Karpas-422 (cell line): Measurements from ENCODE around the gene SPCS3. TPM values are rescaled to one million over a fixed set of nuclear protein-coding genes. Genes with fewer than 3 reads are reported as not detected.
"Not testable (repeated sequence)": the region's sequence is repeated elsewhere in the genome, so short reads cannot be mapped to it uniquely, and the experiment has no call there.

Experiments used
- DNase-seq: peaks from one replicate; pipeline ENCODE4 v3.0.0-alpha.2; 2015
- H2AFZ ChIP-seq: fragments of 200-600 bp; sonication (generic); 2 replicates; pipeline ENCODE4 v1.6.1; 2014; ENCODE audit warnings: antibody characterized with exemption, low read length, mixed read lengths
- H3K27ac ChIP-seq: fragments of 200-600 bp; sonication (generic); 2 replicates; pipeline ENCODE4 v1.5.1; 2014; ENCODE audit warnings: mild to moderate bottlenecking, low read length, moderate library complexity
- H3K27me3 ChIP-seq: fragments of 200-600 bp; sonication (generic); 2 replicates; pipeline ENCODE4 v1.6.1; 2014; ENCODE audit warnings: low read length, mixed read lengths
- H3K36me3 ChIP-seq: fragments of 200-600 bp; sonication (generic); 2 replicates; pipeline ENCODE4 v1.6.1; 2014; ENCODE audit warnings: low read length, mixed read lengths; ENCODE audit not compliant: insufficient read depth
- H3K4me1 ChIP-seq: fragments of 200-600 bp; sonication (generic); 2 replicates; pipeline ENCODE4 v1.6.1; 2014; ENCODE audit warnings: mild to moderate bottlenecking, low read length, mixed read lengths
- H3K4me2 ChIP-seq: fragments of 200-600 bp; sonication (generic); 2 replicates; pipeline ENCODE4 v1.6.1; 2014; ENCODE audit warnings: low read length, low read depth, mild to moderate bottlenecking; ENCODE audit not compliant: poor library complexity, severe bottlenecking
- H3K4me3 ChIP-seq: fragments of 200-600 bp; sonication (generic); 2 replicates; pipeline ENCODE4 v1.5.1; 2014; ENCODE audit warnings: mild to moderate bottlenecking, antibody characterized with exemption, low read length, mixed read lengths
- H3K79me2 ChIP-seq: fragments of 200-600 bp; sonication (generic); 2 replicates; pipeline ENCODE4 v1.6.1; 2014; ENCODE audit warnings: mild to moderate bottlenecking, low read length, mixed read lengths
- H3K9ac ChIP-seq: fragments of 200-600 bp; sonication (generic); 2 replicates; pipeline ENCODE4 v1.6.0; 2014; ENCODE audit warnings: low read length
- H3K9me2 ChIP-seq: fragments of 200-600 bp; sonication (generic), shearing (Covaris generic); replicated peaks from 2 replicates; pipeline ENCODE4 v1.6.0; 2014; ENCODE audit warnings: mild to moderate bottlenecking, low read length, moderate library complexity; ENCODE audit not compliant: insufficient read depth
- H3K9me3 ChIP-seq: fragments of 300-700, 200-600 bp; sonication (generic); 2 replicates; pipeline ENCODE4 v1.6.1; 2014; ENCODE audit warnings: low read length, mixed read lengths
- H4K20me1 ChIP-seq: fragments of 200-600 bp; sonication (generic); 2 replicates; pipeline ENCODE4 v1.6.1; 2014; ENCODE audit warnings: mild to moderate bottlenecking, antibody characterized with exemption, low read length, low read depth; ENCODE audit not compliant: insufficient read depth
- total RNA-seq: library from RNA; depleted of rRNA; stranded (reverse); fragments of >200 nt; shearing (Covaris generic); gene quantifications from 2 replicates; pipeline ENCODE4 v1.2.3, GENCODE V29; 2014; ENCODE audit warnings: low replicate concordance

Gene SPCS3
- total RNA-seq, 1 experiment from 2014 or later = 76.3 TPM

DNA sequence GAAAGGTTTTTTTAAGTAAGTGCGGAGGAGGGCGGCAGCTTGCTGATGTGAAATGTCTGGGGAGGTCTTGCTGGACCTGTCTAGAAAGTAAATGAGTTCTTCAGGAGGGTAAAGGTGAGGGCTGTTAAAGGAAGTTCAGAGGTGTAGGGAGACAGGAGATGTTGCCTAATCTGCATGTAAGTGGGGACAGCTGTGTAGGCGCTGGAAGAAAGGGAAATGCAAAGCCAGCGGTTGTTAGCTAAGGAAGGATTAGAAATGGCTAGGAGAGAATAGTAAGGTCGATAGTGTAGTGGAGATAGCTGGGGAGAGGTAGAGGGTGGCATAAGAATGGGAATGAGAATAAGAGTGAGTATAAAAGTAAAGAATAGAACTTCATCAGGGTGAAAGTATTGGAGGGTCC lies 23.9 kb upstream of the SPCS3 start:
- not testable (repeated sequence) for H3K9me2 ChIP-seq, H3K27ac ChIP-seq, H3K9ac ChIP-seq, H3K9me3 ChIP-seq, H4K20me1 ChIP-seq, H3K36me3 ChIP-seq, H2AFZ ChIP-seq, H3K79me2 ChIP-seq, DNase-seq, H3K27me3 ChIP-seq, H3K4me1 ChIP-seq, H3K4me3 ChIP-seq, H3K4me2 ChIP-seq

DNA sequence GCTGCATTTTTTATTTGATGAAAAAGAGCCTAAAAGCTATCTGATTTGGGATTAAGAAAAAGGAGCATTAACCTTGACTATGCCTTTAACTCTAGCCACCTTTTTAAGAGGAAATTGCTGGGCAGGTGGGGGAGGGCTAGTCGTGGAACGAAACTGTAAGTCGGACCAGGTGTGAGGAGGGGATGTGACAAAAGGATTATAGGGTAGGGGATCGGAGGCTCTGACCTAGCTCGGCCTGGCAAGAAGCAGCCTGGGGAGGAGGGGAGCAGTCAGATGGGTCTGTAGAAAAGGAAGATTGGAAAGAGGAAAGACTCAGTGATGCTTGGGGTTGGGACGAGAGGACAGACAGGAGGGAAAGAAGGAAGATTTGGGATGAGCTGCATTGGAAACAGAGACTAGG lies 21.1 kb upstream of the SPCS3 start:
- Histone ChIP-seq H3K4me1 (no peaks in the 10 kb centered on the region), H3K9me3 (no peaks in the 10 kb centered on the region), H3K27me3 (no peaks in the 10 kb centered on the region), H3K36me3 (no peaks in the 10 kb centered on the region), H3K4me2 (no peak overlapping the region), H3K9ac (no peak overlapping the region), H4K20me1 (no peaks in the 10 kb centered on the region), H2AFZ (no peak overlapping the region), H3K27ac (no peak overlapping the region), H3K9me2 (no peaks in the 10 kb centered on the region), H3K4me3 (no peak overlapping the region), H3K79me2 (no peaks in the 10 kb centered on the region)
- no peak for DNase-seq

DNA sequence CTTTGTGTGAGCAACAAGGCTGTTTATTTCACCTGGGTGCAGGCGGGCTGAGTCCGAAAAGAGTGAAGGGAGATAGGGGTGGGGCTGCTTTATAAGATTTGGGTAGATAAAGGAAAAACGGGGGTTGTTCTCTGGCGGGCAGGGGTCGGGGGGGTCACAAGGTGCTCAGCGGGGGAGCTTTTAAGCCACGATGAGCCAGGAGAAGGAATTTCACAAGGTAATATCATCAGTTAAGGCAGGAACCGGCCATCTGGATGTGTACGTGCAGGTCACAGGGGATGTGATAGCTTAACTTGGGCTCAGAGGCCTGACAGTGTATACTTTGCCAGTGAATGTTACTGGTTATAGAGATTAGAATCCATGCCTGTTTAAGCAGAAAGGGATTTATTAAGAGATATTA lies 19.7 kb upstream of the SPCS3 start:
- H4K20me1 ChIP-seq = no peaks in the 10 kb centered on the region
- H3K4me1 ChIP-seq = no peaks in the 10 kb centered on the region
- H3K9ac ChIP-seq = no peak overlapping the region
- H3K27me3 ChIP-seq = no peaks in the 10 kb centered on the region
- H3K79me2 ChIP-seq = no peaks in the 10 kb centered on the region
- H3K9me3 ChIP-seq = no peaks in the 10 kb centered on the region
- H3K4me3 ChIP-seq = no peak overlapping the region
- no peaks in the 10 kb centered on the region for H3K9me2 ChIP-seq
- H2AFZ ChIP-seq = no peak overlapping the region
- H3K36me3 ChIP-seq = no peaks in the 10 kb centered on the region
- no peak for DNase-seq
- no peak overlapping the region for H3K27ac ChIP-seq
- no peak overlapping the region for H3K4me2 ChIP-seq

DNA sequence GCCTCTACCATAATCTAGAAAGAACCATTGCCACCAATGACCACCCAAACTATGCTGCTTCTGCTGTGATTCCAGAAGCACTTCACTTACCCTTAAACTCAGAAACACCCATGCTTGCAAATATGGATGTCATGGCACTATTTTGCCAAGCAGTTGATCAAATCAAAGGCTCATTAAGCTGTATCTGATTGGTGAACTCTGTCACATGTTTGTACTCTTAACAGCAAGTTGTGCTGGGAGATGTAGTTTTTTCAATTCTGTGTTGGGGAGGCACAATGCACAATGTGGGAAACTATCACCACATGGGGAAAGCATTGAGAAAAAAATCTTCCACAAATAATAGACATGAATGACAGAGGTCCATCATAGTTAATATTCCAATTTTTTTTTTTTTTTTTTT lies 19.2 kb upstream of the SPCS3 start:
- no peak overlapping the region for H3K9ac ChIP-seq
- no peak overlapping the region for H3K27ac ChIP-seq
- H3K9me3 ChIP-seq = no peaks in the 10 kb centered on the region
- H3K27me3 ChIP-seq = no peaks in the 10 kb centered on the region
- no peaks in the 10 kb centered on the region for H3K9me2 ChIP-seq
- no peaks in the 10 kb centered on the region for H4K20me1 ChIP-seq
- DNase-seq = no peak
- H3K4me1 ChIP-seq = no peaks in the 10 kb centered on the region
- no peak overlapping the region for H3K4me3 ChIP-seq
- H3K4me2 ChIP-seq = no peak overlapping the region
- no peak overlapping the region for H2AFZ ChIP-seq
- no peaks in the 10 kb centered on the region for H3K79me2 ChIP-seq
- no peaks in the 10 kb centered on the region for H3K36me3 ChIP-seq

DNA sequence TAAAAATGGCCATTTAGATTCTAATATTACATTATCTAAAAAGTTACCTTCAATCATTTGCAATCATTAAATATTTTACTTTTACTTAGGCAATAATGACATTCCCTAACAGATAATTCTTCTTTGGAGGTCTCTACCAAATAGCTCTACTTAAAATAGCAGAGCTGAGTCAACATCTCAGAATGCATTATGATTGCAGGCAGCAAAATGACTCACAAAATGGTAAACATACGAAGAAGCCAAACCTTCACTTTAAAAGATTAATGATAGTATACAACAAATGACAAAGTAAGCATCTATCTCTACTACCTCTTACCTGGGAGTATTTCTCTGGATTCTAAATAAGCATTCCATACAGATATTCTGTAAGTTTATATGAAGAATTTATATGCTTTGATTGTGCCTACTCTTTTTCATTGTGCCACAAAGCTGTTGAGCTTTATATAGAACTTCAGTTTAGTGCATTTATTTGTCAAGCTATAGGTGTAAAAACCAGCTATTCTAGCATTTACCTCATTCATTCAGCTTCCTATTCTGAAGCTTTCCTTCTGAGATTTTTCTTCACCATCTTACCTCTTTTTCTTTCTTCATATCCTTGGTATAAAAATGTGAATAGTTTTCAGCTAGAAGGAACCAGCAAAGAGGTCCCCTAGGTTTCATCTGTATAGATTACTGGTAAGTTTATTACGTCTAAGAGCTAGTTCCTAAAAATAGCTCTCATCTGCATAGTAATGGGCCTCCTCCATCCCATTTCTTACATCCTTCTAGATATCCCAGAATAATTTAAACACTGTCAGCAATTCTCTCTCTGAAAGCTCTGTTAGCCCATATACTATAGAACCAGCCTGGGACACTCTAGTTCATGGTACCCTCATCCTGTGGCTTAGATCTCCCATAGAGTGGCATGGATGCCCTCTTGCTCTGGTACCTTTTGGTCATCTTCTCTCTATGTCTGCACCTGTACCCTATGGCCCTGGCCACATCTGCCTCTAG lies 17.2 kb upstream of the SPCS3 start:
- no peaks in the 10 kb centered on the region for H3K36me3 ChIP-seq
- no peaks in the 10 kb centered on the region for H3K79me2 ChIP-seq
- no peaks in the 10 kb centered on the region for H3K27me3 ChIP-seq
- DNase-seq = no peak
- no peaks in the 10 kb centered on the region for H3K9me3 ChIP-seq
- H4K20me1 ChIP-seq = no peaks in the 10 kb centered on the region
- no peak overlapping the region for H3K4me3 ChIP-seq
- no peak overlapping the region for H2AFZ ChIP-seq
- H3K9me2 ChIP-seq = no peaks in the 10 kb centered on the region
- H3K9ac ChIP-seq = no peak overlapping the region
- no peak overlapping the region for H3K4me2 ChIP-seq
- H3K4me1 ChIP-seq = no peaks in the 10 kb centered on the region
- no peak overlapping the region for H3K27ac ChIP-seq

DNA sequence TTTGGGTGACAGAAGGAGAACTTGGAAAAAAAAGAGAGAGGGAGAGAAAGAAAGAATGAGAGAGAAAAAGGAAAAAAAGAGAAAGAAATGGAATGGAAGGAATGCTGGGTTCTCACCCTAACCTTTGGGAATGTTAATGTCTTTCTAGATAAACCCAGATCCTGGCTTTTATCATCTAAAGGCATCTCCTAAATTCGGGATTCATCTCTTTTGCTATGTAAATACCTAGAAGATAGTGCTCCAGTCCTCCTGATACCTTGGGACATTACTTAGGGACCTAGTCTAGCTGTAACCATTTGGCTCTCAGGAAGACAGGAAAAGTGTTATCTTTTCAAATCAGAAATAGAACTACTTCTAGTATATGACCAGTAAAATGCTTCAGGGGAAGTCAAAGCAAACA lies 15.8 kb upstream of the SPCS3 start:
- no peak for DNase-seq

DNA sequence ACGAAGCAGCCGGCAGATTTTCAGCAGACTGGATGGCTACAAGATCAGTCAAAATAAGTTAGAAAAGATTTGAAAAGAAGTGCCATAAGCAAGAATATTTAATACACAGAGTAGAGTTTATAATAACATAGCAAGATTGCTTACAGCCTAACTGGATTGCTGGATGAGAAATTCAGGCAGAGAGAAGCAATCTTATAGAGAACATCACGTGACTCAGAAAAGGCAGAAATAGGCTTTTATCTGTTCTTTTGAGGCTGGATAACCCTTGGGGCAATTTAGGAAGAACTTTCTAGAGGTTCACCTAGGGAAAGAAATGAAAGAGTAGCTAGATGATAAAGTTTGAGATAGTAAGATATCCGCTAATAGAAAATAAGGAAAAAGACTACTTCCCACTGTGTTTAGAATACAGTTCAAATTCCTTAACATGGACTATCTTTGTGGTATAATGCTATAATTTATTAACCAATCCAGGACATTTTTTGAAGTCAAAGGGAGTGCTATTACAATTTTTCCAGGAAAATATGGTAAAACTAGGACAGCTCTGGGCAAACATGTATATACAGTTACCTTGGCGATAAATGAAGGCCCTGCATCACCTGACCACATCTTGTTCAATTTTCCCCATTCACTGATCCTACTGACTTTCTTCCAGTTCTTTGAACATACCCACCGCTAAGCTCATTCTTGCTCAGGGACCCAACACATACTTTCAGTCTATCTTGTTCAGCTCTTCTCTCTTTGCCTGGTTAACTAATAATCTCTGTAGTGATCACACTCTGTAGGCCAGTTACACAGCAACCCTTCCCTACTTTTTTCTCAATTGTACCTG lies 12.7 kb upstream of the SPCS3 start:
- Histone ChIP-seq H3K9me3 (no peaks in the 10 kb centered on the region), H3K4me1 (peaks cover 28% of the 10 kb centered on the region), H2AFZ (no peak overlapping the region), H4K20me1 (no peaks in the 10 kb centered on the region), H3K27me3 (no peaks in the 10 kb centered on the region), H3K36me3 (no peaks in the 10 kb centered on the region), H3K9me2 (no peaks in the 10 kb centered on the region), H3K79me2 (no peaks in the 10 kb centered on the region), H3K27ac (no peak overlapping the region), H3K4me2 (no peak overlapping the region), H3K4me3 (no peak overlapping the region), H3K9ac (no peak overlapping the region)
- no peak for DNase-seq

More for the DNA sequence above, 15.8 kb upstream of the SPCS3 start:
- Histone ChIP-seq H3K36me3 (no peaks in the 10 kb centered on the region), H3K4me2 (no peak overlapping the region), H3K9me3 (no peaks in the 10 kb centered on the region), H2AFZ (no peak overlapping the region), H3K9me2 (no peaks in the 10 kb centered on the region), H3K27ac (no peak overlapping the region), H4K20me1 (no peaks in the 10 kb centered on the region), H3K9ac (no peak overlapping the region), H3K79me2 (no peaks in the 10 kb centered on the region), H3K27me3 (no peaks in the 10 kb centered on the region), H3K4me3 (no peak overlapping the region), H3K4me1 (peaks cover 11% of the 10 kb centered on the region)

DNA sequence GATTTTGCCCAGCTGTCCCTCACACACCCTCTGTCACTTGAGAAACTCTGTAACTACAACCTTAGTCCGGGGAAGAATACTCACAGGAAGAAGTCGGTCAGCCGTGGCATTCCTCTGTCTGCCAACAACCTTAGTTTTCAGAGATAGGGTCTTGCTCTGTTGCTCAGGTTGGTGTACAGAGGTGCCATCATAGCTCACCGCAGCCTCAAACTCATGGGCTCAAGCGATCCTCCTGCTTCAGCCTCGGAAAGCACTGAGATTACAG lies 12.2 kb upstream of the SPCS3 start:
- no peaks in the 10 kb centered on the region for H4K20me1 ChIP-seq
- H3K9ac ChIP-seq = no peak overlapping the region
- H2AFZ ChIP-seq = no peak overlapping the region

More for the DNA sequence above, 12.2 kb upstream of the SPCS3 start:
- H3K4me1 ChIP-seq = peaks cover 28% of the 10 kb centered on the region
- no peak overlapping the region for H3K4me2 ChIP-seq
- no peak overlapping the region for H3K4me3 ChIP-seq
- H3K27ac ChIP-seq = no peak overlapping the region
- H3K79me2 ChIP-seq = no peaks in the 10 kb centered on the region
- no peaks in the 10 kb centered on the region for H3K36me3 ChIP-seq
- H3K27me3 ChIP-seq = no peaks in the 10 kb centered on the region
- H3K9me2 ChIP-seq = no peaks in the 10 kb centered on the region
- H3K9me3 ChIP-seq = no peaks in the 10 kb centered on the region
- no peak for DNase-seq
